Measurements from ENCODE around the gene PRR15.

DNA sequence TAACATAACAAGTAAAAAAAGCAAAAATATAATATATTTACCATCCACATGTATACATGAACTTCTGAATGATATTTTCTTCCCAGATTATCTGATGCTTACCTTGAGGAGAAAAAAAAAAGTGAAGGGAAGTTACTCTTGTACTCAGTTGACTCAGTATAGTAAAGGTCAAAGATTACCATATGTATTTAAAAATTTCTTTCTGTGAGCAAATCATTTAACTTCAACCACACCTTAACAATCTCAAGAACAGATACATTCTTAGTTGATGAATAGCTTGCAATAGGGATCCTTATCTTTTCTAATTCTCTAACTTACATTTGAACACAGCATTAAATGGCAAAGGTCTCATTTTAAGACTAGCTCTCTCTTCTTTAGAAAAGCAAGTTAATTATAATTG lies 29.8 kb downstream of the PRR15 start:
- TF ChIP-seq, protein P1, sequence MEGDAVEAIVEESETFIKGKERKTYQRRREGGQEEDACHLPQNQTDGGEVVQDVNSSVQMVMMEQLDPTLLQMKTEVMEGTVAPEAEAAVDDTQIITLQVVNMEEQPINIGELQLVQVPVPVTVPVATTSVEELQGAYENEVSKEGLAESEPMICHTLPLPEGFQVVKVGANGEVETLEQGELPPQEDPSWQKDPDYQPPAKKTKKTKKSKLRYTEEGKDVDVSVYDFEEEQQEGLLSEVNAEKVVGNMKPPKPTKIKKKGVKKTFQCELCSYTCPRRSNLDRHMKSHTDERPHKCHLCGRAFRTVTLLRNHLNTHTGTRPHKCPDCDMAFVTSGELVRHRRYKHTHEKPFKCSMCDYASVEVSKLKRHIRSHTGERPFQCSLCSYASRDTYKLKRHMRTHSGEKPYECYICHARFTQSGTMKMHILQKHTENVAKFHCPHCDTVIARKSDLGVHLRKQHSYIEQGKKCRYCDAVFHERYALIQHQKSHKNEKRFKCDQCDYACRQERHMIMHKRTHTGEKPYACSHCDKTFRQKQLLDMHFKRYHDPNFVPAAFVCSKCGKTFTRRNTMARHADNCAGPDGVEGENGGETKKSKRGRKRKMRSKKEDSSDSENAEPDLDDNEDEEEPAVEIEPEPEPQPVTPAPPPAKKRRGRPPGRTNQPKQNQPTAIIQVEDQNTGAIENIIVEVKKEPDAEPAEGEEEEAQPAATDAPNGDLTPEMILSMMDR (IDR thresholded peaks at IDR 0.05) = no peak
- TF ChIP-seq POLR2A (IDR thresholded peaks at IDR 0.05) = no peak

All from transverse colon (tissue), 3 donors.